ENCODE measurements around the gene CDC42BPG.

The CDC42BPG gene

GRCh38 chr11:64880240-64881001 lies 36.0 kb upstream of the CDC42BPG start:
- no peak overlapping the region for H4K91ac ChIP-seq (ENCODE audit: low read depth, low read length)
- no peak for DNase-seq
- H3K27ac ChIP-seq (ENCODE audit: low read depth, low read length): no peak overlapping the region
- H3K79me2 ChIP-seq (ENCODE audit: control insufficient read depth, insufficient read depth, low read length, poor library complexity): peaks cover 20% of the 10 kb centered on the region
- H3K4me1 ChIP-seq (ENCODE audit: control insufficient read depth in 1 of 2, insufficient read depth in 2 of 2, low read length in 2 of 2): peaks cover 11 to 16% of the 10 kb centered on the region in 2 experiments
- no peak overlapping the region for H3K18ac ChIP-seq (ENCODE audit: low read length)
- WGBS (ENCODE audit: extremely low coverage, insufficient coverage, insufficient read length): no CpG with 5 or more reads among the region's 14 CpGs
- H2BK12ac ChIP-seq (ENCODE audit: low read length): no peak overlapping the region
- no peak overlapping the region for H3K4me2 ChIP-seq (ENCODE audit: low read length)
- no peak overlapping the region for H4K12ac ChIP-seq (ENCODE audit: low read depth, low read length)
- no peak overlapping the region for H3K14ac ChIP-seq (ENCODE audit: low read length)
- H2AK5ac ChIP-seq (ENCODE audit: low read length): no peak overlapping the region
- H4K8ac ChIP-seq (ENCODE audit: low read depth, low read length): no peak overlapping the region
- H3K79me1 ChIP-seq (ENCODE audit: low read length): peaks cover 21% of the 10 kb centered on the region
- no peak overlapping the region for H2BK120ac ChIP-seq (ENCODE audit: insufficient read depth, low read length, poor library complexity)
- H3K36me3 ChIP-seq (ENCODE audit: control insufficient read depth in 1 of 2, insufficient read depth in 2 of 2, low read length in 2 of 2): peaks cover 3% of the 10 kb centered on the region in 2 experiments
- H3K27me3 ChIP-seq (ENCODE audit: insufficient read depth, low read length): no peaks in the 10 kb centered on the region
- no peak overlapping the region for H2BK5ac ChIP-seq (ENCODE audit: low read depth, low read length, poor library complexity)
- no peak overlapping the region for H3K4me3 ChIP-seq (ENCODE audit: low read depth, low read length)
- H3K9ac ChIP-seq (ENCODE audit: low read length): no peak overlapping the region
- no peak overlapping the region for H3K4ac ChIP-seq (ENCODE audit: low read depth, low read length)
- no peak overlapping the region for H3K23ac ChIP-seq (ENCODE audit: low read length)
- H2AFZ ChIP-seq (ENCODE audit: insufficient read depth, low read length, poor library complexity): no peak overlapping the region
- no peaks in the 10 kb centered on the region for H3K9me3 ChIP-seq (ENCODE audit: insufficient read depth, low read depth, low read length)

- Histone ChIP-seq H3K14ac (ENCODE audit: low read length) (peak overlapping the region; percentile 27), H3K4me2 (ENCODE audit: low read length) (peak overlapping the region; percentile 84), H3K79me1 (ENCODE audit: low read length) (peaks cover 21% of the 10 kb centered on the region), H3K4me1 (ENCODE audit: control insufficient read depth in 1 of 2, insufficient read depth in 2 of 2, low read length in 2 of 2) (peaks cover 11 to 17% of the 10 kb centered on the region in 2 experiments), H3K9me3 (ENCODE audit: insufficient read depth, low read depth, low read length) (no peaks in the 10 kb centered on the region), H3K4me3 (ENCODE audit: low read depth, low read length) (peak overlapping the region; percentile 92), H3K36me3 (ENCODE audit: control insufficient read depth in 1 of 2, insufficient read depth in 2 of 2, low read length in 2 of 2) (peaks cover 10% of the 10 kb centered on the region in 2 experiments), H3K79me2 (ENCODE audit: control insufficient read depth, insufficient read depth, low read length, poor library complexity) (peaks cover 22% of the 10 kb centered on the region), H2BK120ac (ENCODE audit: insufficient read depth, low read length, poor library complexity) (no peak overlapping the region), H2AK5ac (ENCODE audit: low read length) (peak overlapping the region; percentile 11), H3K27me3 (ENCODE audit: insufficient read depth, low read length) (no peaks in the 10 kb centered on the region), H4K12ac (ENCODE audit: low read depth, low read length) (peak overlapping the region; percentile 3), H2BK12ac (ENCODE audit: low read length) (no peak overlapping the region), H3K9ac (ENCODE audit: low read length) (peak overlapping the region; percentile 79), H3K18ac (ENCODE audit: low read length) (peak overlapping the region; percentile 9), H4K8ac (ENCODE audit: low read depth, low read length) (peak overlapping the region; percentile 78), H3K23ac (ENCODE audit: low read length) (no peak overlapping the region), H3K4ac (ENCODE audit: low read depth, low read length) (peak overlapping the region; percentile 1), H2BK5ac (ENCODE audit: low read depth, low read length, poor library complexity) (no peak overlapping the region), H2AFZ (ENCODE audit: insufficient read depth, low read length, poor library complexity) (peak overlapping the region; percentile 76), H3K27ac (ENCODE audit: low read depth, low read length) (peak overlapping the region; percentile 57), H4K91ac (ENCODE audit: low read depth, low read length) (peak overlapping the region; percentile 37)
- no CpG with 5 or more reads among the region's 16 CpGs for WGBS (ENCODE audit: extremely low coverage, insufficient coverage, insufficient read length)
- peak in 1 of 2 donors; percentile 39 for DNase-seq
Measured at GRCh38 chr11:64879244-64879900, 34.9 kb upstream of the CDC42BPG start.

- peaks cover 22% of the 10 kb centered on the region for H3K79me2 ChIP-seq (ENCODE audit: control insufficient read depth, insufficient read depth, low read length, poor library complexity)
- no peaks in the 10 kb centered on the region for H3K27me3 ChIP-seq (ENCODE audit: insufficient read depth, low read length)
- H3K9ac ChIP-seq (ENCODE audit: low read length): peak within 1 kb of the TSS; percentile 95
- peaks cover 11 to 17% of the 10 kb centered on the region in 2 experiments for H3K4me1 ChIP-seq (ENCODE audit: control insufficient read depth in 1 of 2, insufficient read depth in 2 of 2, low read length in 2 of 2)
- peak within 1 kb of the TSS; percentile 76 for H4K91ac ChIP-seq (ENCODE audit: low read depth, low read length)
- H2BK5ac ChIP-seq (ENCODE audit: low read depth, low read length, poor library complexity): peak within 1 kb of the TSS; percentile 39
- peak within 1 kb of the TSS; percentile 78 for H4K8ac ChIP-seq (ENCODE audit: low read depth, low read length)
- peak within 1 kb of the TSS; percentile 54 for H4K12ac ChIP-seq (ENCODE audit: low read depth, low read length)
- DNase-seq: peak; percentile 98 to 99
- peak within 1 kb of the TSS; percentile 58 for H3K23ac ChIP-seq (ENCODE audit: low read length)
- H3K4me2 ChIP-seq (ENCODE audit: low read length): peak within 1 kb of the TSS; percentile 84
- H3K4ac ChIP-seq (ENCODE audit: low read depth, low read length): peak within 1 kb of the TSS; percentile 48
- peak within 1 kb of the TSS; percentile 65 for H3K27ac ChIP-seq (ENCODE audit: low read depth, low read length)
- H2AK5ac ChIP-seq (ENCODE audit: low read length): peak within 1 kb of the TSS; percentile 11
- peak within 1 kb of the TSS; percentile 80 for H3K18ac ChIP-seq (ENCODE audit: low read length)
- peaks cover 21% of the 10 kb centered on the region for H3K79me1 ChIP-seq (ENCODE audit: low read length)
- H2BK12ac ChIP-seq (ENCODE audit: low read length): peak within 1 kb of the TSS; percentile 15
- peak within 1 kb of the TSS; percentile 93 for H3K14ac ChIP-seq (ENCODE audit: low read length)
- H3K9me3 ChIP-seq (ENCODE audit: insufficient read depth, low read depth, low read length): no peaks in the 10 kb centered on the region
- H3K4me3 ChIP-seq (ENCODE audit: low read depth, low read length): peak within 1 kb of the TSS; percentile 98
- H2AFZ ChIP-seq (ENCODE audit: insufficient read depth, low read length, poor library complexity): peak within 1 kb of the TSS; percentile 76
- H3K36me3 ChIP-seq (ENCODE audit: control insufficient read depth in 1 of 2, insufficient read depth in 2 of 2, low read length in 2 of 2): peaks cover 12 to 13% of the 10 kb centered on the region in 2 experiments
- H2BK120ac ChIP-seq (ENCODE audit: insufficient read depth, low read length, poor library complexity): peak within 1 kb of the TSS; percentile 61
- WGBS (ENCODE audit: extremely low coverage, insufficient coverage, insufficient read length): no CpG with 5 or more reads among the region's 75 CpGs
Measured at GRCh38 chr11:64878494-64879243, 34.2 kb upstream of the CDC42BPG start, which contains the start of gene EHD1. Gene EHD1 (minus strand): TSS chr11:64878621. CDS start chr11:64878464, 157 bp downstream.

GRCh38 chr11:64878223-64878493 lies 33.7 kb upstream of the CDC42BPG start:
- Histone ChIP-seq H3K36me3 (ENCODE audit: control insufficient read depth in 1 of 2, insufficient read depth in 2 of 2, low read length in 2 of 2) (peaks cover 16% of the 10 kb centered on the region in 2 experiments), H4K12ac (ENCODE audit: low read depth, low read length) (peak overlapping the region; percentile 6), H3K79me1 (ENCODE audit: low read length) (peaks cover 21% of the 10 kb centered on the region), H3K27me3 (ENCODE audit: insufficient read depth, low read length) (no peaks in the 10 kb centered on the region), H3K79me2 (ENCODE audit: control insufficient read depth, insufficient read depth, low read length, poor library complexity) (peaks cover 22% of the 10 kb centered on the region), H3K9ac (ENCODE audit: low read length) (peak overlapping the region; percentile 95), H3K4me2 (ENCODE audit: low read length) (peak overlapping the region; percentile 79), H2BK5ac (ENCODE audit: low read depth, low read length, poor library complexity) (peak overlapping the region; percentile 0), H3K9me3 (ENCODE audit: insufficient read depth, low read depth, low read length) (no peaks in the 10 kb centered on the region), H2AFZ (ENCODE audit: insufficient read depth, low read length, poor library complexity) (peak overlapping the region; percentile 47), H2AK5ac (ENCODE audit: low read length) (peak overlapping the region; percentile 4), H3K14ac (ENCODE audit: low read length) (peak overlapping the region; percentile 93), H4K8ac (ENCODE audit: low read depth, low read length) (peak overlapping the region; percentile 1), H3K4ac (ENCODE audit: low read depth, low read length) (peak overlapping the region; percentile 32), H2BK120ac (ENCODE audit: insufficient read depth, low read length, poor library complexity) (peak overlapping the region; percentile 61), H2BK12ac (ENCODE audit: low read length) (peak overlapping the region; percentile 15), H3K4me3 (ENCODE audit: low read depth, low read length) (peak overlapping the region; percentile 98), H4K91ac (ENCODE audit: low read depth, low read length) (peak overlapping the region; percentile 76), H3K23ac (ENCODE audit: low read length) (no peak overlapping the region), H3K27ac (ENCODE audit: low read depth, low read length) (peak overlapping the region; percentile 65), H3K18ac (ENCODE audit: low read length) (peak overlapping the region; percentile 80), H3K4me1 (ENCODE audit: control insufficient read depth in 1 of 2, insufficient read depth in 2 of 2, low read length in 2 of 2) (peaks cover 11 to 17% of the 10 kb centered on the region in 2 experiments)
- WGBS (ENCODE audit: extremely low coverage, insufficient coverage, insufficient read length): no CpG with 5 or more reads among the region's 21 CpGs
- no peak for DNase-seq
